Activated naive CD8-positive, alpha-beta T cell treated with anti-CD3 and anti-CD28 coated beads for 36 hours (primary cell): ENCODE results near the gene MAN2B2. TPM values are rescaled to one million over a fixed set of nuclear protein-coding genes. Genes with fewer than 3 reads are reported as not detected.
"Not testable (repeated sequence)": the region's sequence is repeated elsewhere in the genome, so short reads cannot be mapped to it uniquely, and the experiment has no call there.

ENCODE experiments used
- DNase-seq: peaks from one replicate; pipeline ENCODE4 v3.0.0; 2021
- H3K27ac Mint-ChIP-seq: one replicate; pipeline ENCODE4 v1.8.0; 2022; ENCODE audit warnings: mild to moderate bottlenecking, moderate library complexity, mixed read lengths
- H3K27me3 Mint-ChIP-seq: one replicate; pipeline ENCODE4 v1.8.0; 2022; ENCODE audit warnings: mild to moderate bottlenecking, mixed read lengths
- H3K36me3 Mint-ChIP-seq: one replicate; pipeline ENCODE4 v1.8.0; 2021; ENCODE audit warnings: mild to moderate bottlenecking, mixed read lengths
- H3K4me1 Mint-ChIP-seq: one replicate; pipeline ENCODE4 v1.8.0; 2021; ENCODE audit warnings: mixed read lengths
- H3K4me3 Mint-ChIP-seq: one replicate; pipeline ENCODE4 v1.8.0; 2022; ENCODE audit warnings: mild to moderate bottlenecking, moderate library complexity, mixed read lengths
- H3K9me3 Mint-ChIP-seq: one replicate; pipeline ENCODE4 v1.8.0; 2022; ENCODE audit warnings: mixed read lengths
- total RNA-seq, 2 experiments: library from RNA; stranded (reverse); gene quantifications; one replicate each; pipeline ENCODE4 v1.2.3, GENCODE V29; 2021

The MAN2B2 gene
- total RNA-seq, 2 experiments from 2014 or later: 10.6 to 10.9 TPM

DNA sequence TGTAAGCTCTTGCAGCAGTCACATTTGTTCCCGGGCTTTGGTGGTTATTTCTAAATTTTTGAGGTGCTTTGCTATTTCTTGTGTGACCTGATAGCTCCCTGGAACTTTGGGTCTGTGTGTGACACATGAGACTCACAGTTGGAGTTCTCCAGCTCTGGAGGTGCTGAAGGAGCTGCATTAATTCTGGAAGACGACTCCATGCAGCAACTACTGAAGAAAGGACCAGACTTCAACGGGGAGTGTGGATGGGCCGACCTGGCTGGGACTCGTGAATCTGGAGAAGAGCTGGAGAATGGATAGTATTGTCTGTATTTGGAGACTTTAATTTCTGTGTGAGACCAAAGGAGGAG lies 67.0 kb downstream of the MAN2B2 start:
- DNase-seq: no peak
- Mint-ChIP-seq H3K4me1 (peaks cover 20% of the 10 kb centered on the region), H3K27me3 (no peaks in the 10 kb centered on the region), H3K9me3 (no peaks in the 10 kb centered on the region), H3K4me3 (peak overlapping the region; percentile 95), H3K36me3 (peaks cover 32% of the 10 kb centered on the region), H3K27ac (peak overlapping the region; percentile 98)

DNA sequence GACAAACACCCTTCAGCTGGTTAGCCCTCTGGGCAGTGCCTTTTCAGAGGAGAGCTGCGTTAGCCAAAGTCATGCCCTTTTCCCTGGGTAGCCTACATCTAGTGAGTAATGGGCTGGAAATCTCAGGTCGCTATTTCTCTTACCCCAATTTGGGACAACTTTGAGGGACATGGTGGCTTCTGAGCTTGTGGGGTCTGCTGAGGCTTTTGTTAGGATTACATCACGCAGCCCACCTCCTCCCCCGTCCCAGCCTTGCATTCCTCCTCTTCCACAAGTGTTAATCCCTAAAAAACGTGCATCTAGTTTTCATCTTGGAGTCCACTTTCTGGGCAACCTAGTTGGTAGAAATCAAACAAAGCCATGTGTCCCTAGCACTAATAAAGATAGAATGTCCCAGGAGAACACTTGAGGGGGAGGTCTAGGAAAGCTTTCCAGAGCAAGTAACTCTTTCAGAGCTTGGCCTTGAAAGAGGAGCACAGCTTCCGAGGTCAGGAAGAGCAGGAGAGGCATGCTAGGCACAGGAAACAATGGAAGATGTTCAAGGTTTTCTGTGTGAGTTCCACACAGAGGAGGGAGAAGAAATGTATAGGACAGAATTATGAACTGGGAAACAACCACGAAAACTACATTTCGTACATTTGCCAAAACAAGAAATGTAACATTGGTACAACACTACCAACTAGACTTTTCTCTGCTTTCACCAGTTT lies 68.3 kb downstream of the MAN2B2 start:
- DNase-seq: no peak
- H3K27ac Mint-ChIP-seq: peak overlapping the region; percentile 98
- no peaks in the 10 kb centered on the region for H3K27me3 Mint-ChIP-seq
- peaks cover 20% of the 10 kb centered on the region for H3K4me1 Mint-ChIP-seq
- no peaks in the 10 kb centered on the region for H3K9me3 Mint-ChIP-seq
- H3K36me3 Mint-ChIP-seq: peaks cover 32% of the 10 kb centered on the region
- H3K4me3 Mint-ChIP-seq: peak overlapping the region; percentile 95

DNA sequence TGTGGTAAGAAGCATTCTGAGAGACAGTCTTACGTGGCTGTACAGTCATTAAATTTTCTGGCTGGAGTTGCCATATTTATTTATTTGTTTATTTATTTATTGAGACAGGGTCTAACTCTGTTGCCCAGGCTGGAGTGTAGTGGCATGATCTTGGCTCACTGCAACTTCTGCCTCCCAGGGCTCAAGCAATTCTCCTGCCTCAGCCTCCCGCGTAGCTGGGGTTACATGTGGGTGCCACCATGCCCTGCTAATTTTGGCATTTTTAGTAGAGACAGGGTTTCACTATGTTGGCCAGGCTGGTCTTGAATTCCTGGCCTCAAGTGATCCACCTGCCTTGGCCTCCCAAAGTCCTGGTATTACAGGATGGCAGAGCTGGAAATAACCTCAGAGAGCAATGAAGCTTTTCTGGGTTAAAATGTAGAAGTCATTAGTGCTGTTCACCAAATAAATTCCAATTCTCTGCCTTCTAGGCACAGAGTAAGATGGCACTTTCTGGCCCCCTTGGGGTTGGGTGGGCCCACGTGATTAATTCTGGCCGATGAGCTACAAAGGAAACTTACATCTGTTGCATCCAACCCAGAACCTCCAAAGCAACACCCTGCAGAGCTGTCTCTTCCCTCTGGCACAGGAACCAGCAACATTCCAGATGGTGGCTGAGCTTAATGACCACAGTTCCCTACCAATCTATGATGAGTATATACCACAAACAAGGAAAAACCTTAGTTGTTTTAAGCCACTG lies 70.0 kb downstream of the MAN2B2 start:
- H3K27me3 Mint-ChIP-seq: no peaks in the 10 kb centered on the region
- H3K4me3 Mint-ChIP-seq: no peak overlapping the region
- no peak overlapping the region for H3K27ac Mint-ChIP-seq
- peaks cover 32% of the 10 kb centered on the region for H3K36me3 Mint-ChIP-seq
- H3K4me1 Mint-ChIP-seq: peaks cover 20% of the 10 kb centered on the region
- DNase-seq: no peak
- H3K9me3 Mint-ChIP-seq: no peaks in the 10 kb centered on the region

DNA sequence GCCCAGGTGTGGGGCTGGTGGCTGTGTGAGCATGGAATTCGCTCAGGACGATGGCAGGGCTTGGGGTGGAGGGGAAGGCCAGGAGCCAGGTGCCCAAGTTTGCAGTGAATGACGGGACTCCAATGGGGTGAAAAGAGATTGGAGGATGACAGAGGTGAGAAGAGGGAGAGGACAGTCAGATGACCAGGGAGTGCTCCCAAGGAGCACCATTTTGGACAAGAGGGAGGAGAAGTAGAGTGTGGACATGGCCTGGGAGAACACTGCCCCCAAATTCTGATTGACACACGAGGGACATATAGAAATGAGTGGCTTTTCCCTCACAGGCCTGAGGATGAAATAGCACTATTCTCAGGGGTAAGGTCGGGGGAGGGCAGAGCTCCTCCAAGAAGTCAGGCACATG lies 72.2 kb downstream of the MAN2B2 start:
- H3K4me3 Mint-ChIP-seq: no peak overlapping the region
- peaks cover 11% of the 10 kb centered on the region for H3K4me1 Mint-ChIP-seq
- no peaks in the 10 kb centered on the region for H3K27me3 Mint-ChIP-seq
- H3K27ac Mint-ChIP-seq: no peak overlapping the region
- H3K36me3 Mint-ChIP-seq: peaks cover 12% of the 10 kb centered on the region
- H3K9me3 Mint-ChIP-seq: no peaks in the 10 kb centered on the region
- no peak for DNase-seq

DNA sequence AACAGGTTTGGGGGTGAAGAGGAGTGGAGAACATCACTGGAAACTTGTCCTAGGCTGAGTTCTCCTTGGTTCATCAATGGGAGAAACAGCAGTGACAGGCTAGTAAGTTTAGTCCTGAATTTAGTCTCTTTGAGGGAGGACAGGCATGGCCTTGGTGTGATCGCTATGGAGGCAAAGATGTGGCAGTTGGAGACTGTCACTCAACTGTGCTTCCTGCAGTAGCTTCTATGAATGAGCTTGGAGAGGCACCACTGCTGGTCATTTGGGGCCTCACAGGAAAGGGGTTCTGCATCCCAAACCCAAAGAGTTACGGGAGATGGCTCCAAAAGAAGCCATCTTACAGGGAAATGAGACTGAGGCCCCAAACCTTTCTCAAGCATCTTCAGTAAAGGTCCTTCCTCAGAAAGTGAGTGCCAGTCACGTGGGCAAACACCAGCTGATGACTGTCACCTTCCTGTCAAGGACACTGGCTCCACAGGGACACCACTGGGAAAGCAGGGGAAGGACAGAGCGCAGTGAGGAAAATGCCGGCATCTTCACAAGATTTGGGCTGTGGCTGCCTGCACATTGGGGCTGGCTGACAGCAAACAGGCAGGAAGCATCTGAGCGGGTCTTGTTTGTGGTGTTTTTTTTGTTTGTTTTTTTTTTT lies 72.7 kb downstream of the MAN2B2 start:
- H3K4me1 Mint-ChIP-seq: peaks cover 8% of the 10 kb centered on the region
- H3K36me3 Mint-ChIP-seq: peaks cover 7% of the 10 kb centered on the region
- H3K4me3 Mint-ChIP-seq: no peak overlapping the region
- H3K27ac Mint-ChIP-seq: no peak overlapping the region
- H3K9me3 Mint-ChIP-seq: no peaks in the 10 kb centered on the region
- H3K27me3 Mint-ChIP-seq: no peaks in the 10 kb centered on the region
- no peak for DNase-seq

DNA sequence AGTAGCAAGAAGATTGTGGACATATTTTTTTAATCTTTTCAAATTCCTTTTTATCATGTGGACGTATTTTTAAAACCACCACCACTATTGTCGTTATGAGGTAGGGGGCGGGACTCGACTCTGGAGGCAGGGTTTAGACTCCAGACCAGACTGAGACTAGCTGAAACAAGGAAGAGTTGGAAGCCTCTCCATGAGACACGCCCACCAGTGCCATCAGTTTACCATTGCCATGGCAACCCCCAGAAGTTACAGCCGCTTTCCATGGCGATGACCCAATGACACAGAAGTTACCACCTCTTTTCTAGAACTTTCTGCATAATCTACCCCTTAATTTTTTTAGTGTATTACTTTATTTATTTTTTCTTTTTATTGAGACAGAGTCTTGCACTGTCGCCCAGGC lies 74.2 kb downstream of the MAN2B2 start:
- no peaks in the 10 kb centered on the region for H3K27me3 Mint-ChIP-seq
- H3K4me3 Mint-ChIP-seq: no peak overlapping the region
- H3K36me3 Mint-ChIP-seq: no peaks in the 10 kb centered on the region
- no peaks in the 10 kb centered on the region for H3K9me3 Mint-ChIP-seq
- H3K27ac Mint-ChIP-seq: no peak overlapping the region
- H3K4me1 Mint-ChIP-seq: no peaks in the 10 kb centered on the region
- no peak for DNase-seq

DNA sequence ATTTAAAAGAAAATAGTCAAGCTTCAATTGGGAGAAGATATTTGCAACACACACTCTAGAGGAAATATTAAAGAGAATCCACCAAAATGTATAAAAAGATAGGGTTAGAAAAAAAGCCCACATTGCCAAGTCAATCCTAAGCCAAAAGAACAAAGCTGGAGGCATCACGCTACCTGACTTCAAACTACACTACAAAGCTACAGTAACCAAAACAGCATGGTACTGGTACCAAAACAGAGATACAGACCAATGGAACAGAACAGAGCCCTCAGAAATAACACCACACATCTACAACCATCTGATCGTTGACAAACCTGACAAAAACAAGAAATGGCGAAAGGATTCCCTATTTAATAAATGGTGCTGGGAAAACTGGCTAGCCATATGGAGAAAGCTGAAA lies 79.2 kb downstream of the MAN2B2 start:
- H3K27me3 Mint-ChIP-seq, H3K4me3 Mint-ChIP-seq, H3K4me1 Mint-ChIP-seq, H3K9me3 Mint-ChIP-seq, H3K27ac Mint-ChIP-seq, H3K36me3 Mint-ChIP-seq, DNase-seq: not testable (repeated sequence)

DNA sequence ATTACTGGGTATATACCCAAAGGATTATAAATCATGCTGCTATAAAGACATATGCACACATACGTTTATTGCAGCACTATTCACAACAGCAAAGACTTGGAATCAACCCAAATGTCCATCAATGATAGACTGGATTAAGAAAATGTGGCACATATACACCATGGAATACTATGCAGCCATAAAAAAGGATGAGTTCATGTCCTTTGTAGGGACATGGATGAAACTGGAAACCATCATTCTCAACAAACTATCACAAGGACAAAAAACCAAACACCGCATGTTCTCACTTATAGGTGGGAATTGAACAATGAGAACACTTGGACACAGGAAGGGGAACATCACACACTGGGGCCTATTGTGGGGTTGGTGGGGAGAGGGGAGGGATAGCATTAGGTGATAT lies 80.3 kb downstream of the MAN2B2 start:
- not testable (repeated sequence) for H3K9me3 Mint-ChIP-seq, H3K36me3 Mint-ChIP-seq, H3K27me3 Mint-ChIP-seq, H3K4me3 Mint-ChIP-seq, H3K27ac Mint-ChIP-seq, H3K4me1 Mint-ChIP-seq, DNase-seq

DNA sequence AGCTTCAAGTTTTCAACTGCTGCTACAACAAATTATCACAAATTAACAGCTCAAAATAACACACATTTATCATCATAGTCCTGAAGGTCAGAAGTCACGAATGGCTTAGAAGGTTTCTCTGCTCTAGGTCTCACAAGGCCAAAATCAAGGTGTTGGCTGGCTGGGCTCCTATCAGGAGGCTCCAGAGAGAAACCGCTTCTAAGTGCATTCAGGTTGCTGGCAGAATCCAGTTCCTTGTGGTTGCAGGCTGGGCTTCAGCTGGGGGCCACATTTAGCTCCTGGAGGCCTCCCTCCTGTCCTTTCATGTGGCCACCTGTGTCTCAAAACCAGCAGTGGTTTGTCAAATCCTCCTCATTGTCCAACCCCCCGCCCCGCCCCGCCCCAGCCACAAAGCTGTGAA lies 80.9 kb downstream of the MAN2B2 start:
- H3K27ac Mint-ChIP-seq: no peak overlapping the region
- H3K9me3 Mint-ChIP-seq: peaks cover 5% of the 10 kb centered on the region
- H3K4me1 Mint-ChIP-seq: peaks cover 4% of the 10 kb centered on the region
- no peak for DNase-seq
- H3K36me3 Mint-ChIP-seq: no peaks in the 10 kb centered on the region
- peaks cover 9% of the 10 kb centered on the region for H3K27me3 Mint-ChIP-seq
- H3K4me3 Mint-ChIP-seq: no peak overlapping the region

DNA sequence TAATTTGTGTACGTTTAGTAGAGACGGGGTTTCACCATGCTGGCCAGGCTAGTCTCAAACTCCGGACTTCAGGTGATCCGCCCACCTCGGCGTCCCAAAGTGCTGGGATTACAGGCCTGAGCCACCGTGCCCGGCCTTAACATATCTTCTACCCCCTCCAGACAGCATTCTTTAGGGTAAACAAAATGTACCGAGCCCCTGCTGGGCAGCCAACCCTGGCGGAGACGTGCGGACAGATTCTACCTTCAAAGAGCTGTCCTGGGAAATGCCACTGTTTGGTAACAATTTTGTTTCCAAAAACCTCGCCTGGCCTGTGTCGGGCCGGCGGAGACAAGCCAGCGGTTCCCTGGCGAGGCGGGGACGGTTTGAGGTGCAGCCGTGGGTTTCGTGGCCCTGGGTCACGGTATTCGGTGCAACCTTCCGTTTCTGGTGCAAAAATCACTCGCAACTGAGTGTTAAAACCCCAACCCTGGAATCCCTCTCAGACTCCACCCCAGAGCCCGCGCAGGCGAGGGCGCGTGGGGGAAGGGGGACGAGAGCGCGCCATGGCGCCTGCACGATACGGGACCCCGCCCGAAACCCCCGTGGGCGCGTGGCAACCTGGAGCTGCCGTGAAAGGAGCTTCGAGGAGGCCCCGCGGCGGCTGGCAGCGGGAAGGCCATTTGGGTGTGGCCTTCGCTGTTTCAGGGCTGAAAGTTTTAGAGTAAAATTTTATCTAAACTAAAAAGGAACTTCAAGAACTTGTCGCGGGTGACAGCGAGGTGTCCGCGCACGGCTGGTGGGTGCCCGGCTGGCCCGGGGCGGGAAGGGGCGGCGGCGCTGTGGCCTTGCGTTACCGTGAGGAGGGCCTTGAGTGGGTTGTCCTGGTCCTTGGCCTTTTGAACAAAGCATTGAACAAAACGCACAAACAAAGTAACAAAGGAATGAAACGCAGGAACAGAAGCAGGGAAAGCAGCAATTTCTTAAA lies 82.5 kb downstream of the MAN2B2 start:
- no peak for DNase-seq
- Mint-ChIP-seq H3K36me3 (no peaks in the 10 kb centered on the region), H3K9me3 (peaks cover 5% of the 10 kb centered on the region), H3K27ac (no peak overlapping the region), H3K27me3 (peaks cover 14% of the 10 kb centered on the region), H3K4me3 (no peak overlapping the region), H3K4me1 (peaks cover 4% of the 10 kb centered on the region)

DNA sequence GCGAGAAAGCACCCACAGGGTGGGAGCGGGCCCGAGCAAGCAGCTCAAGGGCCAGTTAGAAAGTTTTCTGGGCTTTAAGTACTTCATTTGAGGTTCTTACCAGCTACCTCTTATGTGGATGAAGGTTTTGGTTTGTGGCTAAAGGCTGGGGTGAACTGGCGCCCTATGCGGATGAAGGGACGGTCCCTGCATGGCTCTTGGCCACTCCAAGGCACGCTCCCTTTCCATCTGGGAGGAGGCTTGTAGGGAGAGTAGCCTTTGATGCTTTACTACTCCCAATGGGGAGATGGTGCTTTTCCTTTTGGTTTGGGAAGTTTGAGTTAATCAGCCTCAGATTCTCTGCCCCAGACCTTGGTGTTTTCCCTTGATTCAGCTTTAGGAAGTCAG lies 83.2 kb downstream of the MAN2B2 start:
- H3K4me3 Mint-ChIP-seq: no peak overlapping the region
- H3K9me3 Mint-ChIP-seq: peaks cover 5% of the 10 kb centered on the region
- H3K36me3 Mint-ChIP-seq: no peaks in the 10 kb centered on the region
- H3K27ac Mint-ChIP-seq: no peak overlapping the region
- H3K27me3 Mint-ChIP-seq: peaks cover 20% of the 10 kb centered on the region
- peaks cover 4% of the 10 kb centered on the region for H3K4me1 Mint-ChIP-seq
- no peak for DNase-seq

DNA sequence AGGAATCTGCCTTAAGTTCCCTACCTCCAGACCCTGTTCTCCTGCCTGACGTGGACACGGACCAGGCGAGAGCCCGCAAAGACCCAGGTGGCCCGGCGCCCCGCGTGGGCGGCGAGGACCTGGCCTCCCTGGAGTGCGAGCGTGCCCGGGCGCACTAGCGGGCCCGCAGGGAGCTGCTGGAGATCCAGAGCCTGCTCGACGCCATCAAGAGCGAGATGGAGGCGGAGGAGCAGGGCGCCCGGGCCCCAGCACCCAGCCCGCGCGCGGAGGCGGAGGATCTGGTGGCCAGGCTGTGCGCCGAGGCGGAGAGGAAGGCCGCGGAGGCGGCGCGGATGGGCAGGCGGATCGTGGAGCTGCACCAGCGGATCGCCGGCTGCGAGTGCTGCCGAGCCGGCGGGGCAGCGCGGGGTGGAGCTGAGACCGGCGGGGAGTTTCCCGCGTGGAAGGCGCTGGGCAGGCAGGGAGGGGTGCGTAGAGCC lies 83.6 kb downstream of the MAN2B2 start:
- peaks cover 4% of the 10 kb centered on the region for H3K4me1 Mint-ChIP-seq
- DNase-seq: peak; percentile 68
- peaks cover 25% of the 10 kb centered on the region for H3K27me3 Mint-ChIP-seq
- H3K4me3 Mint-ChIP-seq: peak overlapping the region; percentile 59
- no peak overlapping the region for H3K27ac Mint-ChIP-seq
- H3K36me3 Mint-ChIP-seq: no peaks in the 10 kb centered on the region
- peaks cover 5% of the 10 kb centered on the region for H3K9me3 Mint-ChIP-seq

DNA sequence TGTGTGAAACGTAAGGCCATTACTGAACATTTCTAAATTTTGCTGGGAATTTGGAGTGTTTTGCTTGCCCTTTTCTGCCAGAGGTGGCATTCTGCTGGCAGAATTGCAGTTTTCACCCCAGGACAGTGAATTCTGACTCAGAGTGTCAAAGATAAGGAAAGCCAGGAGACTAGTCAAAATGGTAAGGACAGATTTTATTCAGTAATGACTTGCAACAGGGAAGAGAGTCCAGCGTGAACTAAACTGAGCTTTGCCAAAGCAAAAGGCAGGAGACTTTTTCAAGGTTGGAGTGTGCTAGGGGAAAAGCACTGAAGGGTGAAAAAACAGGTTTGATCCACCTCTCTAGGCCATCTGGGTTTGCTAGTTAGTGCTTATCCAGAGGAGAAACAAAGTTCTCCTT lies 84.9 kb downstream of the MAN2B2 start:
- peaks cover 4% of the 10 kb centered on the region for H3K4me1 Mint-ChIP-seq

DNA sequence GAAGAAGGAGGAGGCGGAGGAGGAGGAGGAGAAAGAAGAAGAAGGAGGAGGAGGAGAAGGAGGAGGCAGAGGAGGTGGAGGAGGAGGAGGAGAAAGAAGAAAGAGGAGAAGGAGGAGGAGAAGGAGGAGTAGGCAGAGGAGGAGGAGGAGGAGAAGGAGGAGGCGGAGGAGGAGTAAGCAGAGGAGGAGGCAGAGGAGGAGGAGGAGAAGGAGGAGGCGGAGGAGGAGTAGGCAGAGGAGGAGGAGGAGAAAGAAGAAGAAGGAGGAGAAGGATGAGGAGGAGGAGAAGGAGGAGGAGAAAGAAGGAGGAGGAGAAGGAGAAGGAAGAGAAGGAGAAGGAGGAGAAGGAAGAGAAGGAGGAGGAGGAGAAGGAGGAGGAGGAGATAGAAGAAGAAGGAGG lies 85.4 kb downstream of the MAN2B2 start:
- Mint-ChIP-seq H3K4me1 (peaks cover 4% of the 10 kb centered on the region), H3K36me3 (no peaks in the 10 kb centered on the region), H3K9me3 (peaks cover 4% of the 10 kb centered on the region), H3K4me3 (no peak overlapping the region), H3K27me3 (peaks cover 28% of the 10 kb centered on the region), H3K27ac (no peak overlapping the region)
- DNase-seq: no peak

More for the DNA sequence above, 84.9 kb downstream of the MAN2B2 start:
- Mint-ChIP-seq H3K9me3 (peaks cover 5% of the 10 kb centered on the region), H3K36me3 (no peaks in the 10 kb centered on the region), H3K4me3 (no peak overlapping the region), H3K27ac (no peak overlapping the region), H3K27me3 (peaks cover 28% of the 10 kb centered on the region)
- no peak for DNase-seq

DNA sequence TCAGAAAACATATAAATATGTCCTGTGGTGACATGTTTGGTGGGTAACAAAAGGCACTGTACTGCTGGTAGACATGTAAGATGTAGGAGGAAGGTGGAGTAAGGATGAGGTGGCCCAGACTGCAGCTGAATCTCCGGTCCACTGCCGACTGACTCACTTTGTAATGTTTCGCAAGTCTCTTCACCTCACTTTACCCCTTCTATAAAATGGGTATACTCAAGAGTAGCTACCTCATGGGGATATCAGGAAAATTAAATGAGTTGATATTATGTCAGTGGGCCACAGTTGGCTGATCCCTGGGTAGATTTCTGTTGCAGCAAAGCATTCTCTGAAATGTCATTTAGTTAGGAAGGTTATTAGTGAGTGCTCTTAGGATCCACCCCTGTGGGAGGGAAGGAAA lies 87.6 kb downstream of the MAN2B2 start:
- H3K27me3 Mint-ChIP-seq: peaks cover 28% of the 10 kb centered on the region
- no peak overlapping the region for H3K4me3 Mint-ChIP-seq
- peaks cover 4% of the 10 kb centered on the region for H3K4me1 Mint-ChIP-seq
- H3K27ac Mint-ChIP-seq: no peak overlapping the region
- H3K9me3 Mint-ChIP-seq: no peaks in the 10 kb centered on the region
- no peak for DNase-seq
- no peaks in the 10 kb centered on the region for H3K36me3 Mint-ChIP-seq
